WTC11 (cell line): ENCODE data around the gene DDI2. TPM values are rescaled to one million over a fixed set of nuclear protein-coding genes. Genes with fewer than 3 reads are reported as not detected.

Source experiments
- ATAC-seq: fragments of 200-7000 bp; cut with Tn5 transposase; 2 replicates; pipeline ENCODE4 v1.10.0; 2021; ENCODE audit warnings: mild to moderate bottlenecking, moderate library complexity
- CTCF ChIA-PET: fragments of 300-600 bp; sonication (Branson Sonifier 250); formaldehyde crosslinking; loops from one replicate; lab custom pipeline; 2021; ENCODE audit warnings: antibody characterized with exemption; lab: Charles Lee
- POLR2A ChIA-PET: fragments of 350-600 bp; sonication (Branson Sonifier 250); formaldehyde crosslinking; loops from one replicate; lab custom pipeline; 2021; ENCODE audit warnings: antibody characterized with exemption; lab: Charles Lee
- DNase-seq: peaks from one replicate; pipeline ENCODE4 v3.0.0; 2021; ENCODE audit warnings: low spot score
- H3K27ac Mint-ChIP-seq: 2 replicates; pipeline ENCODE4 v1.8.0; 2021; ENCODE audit warnings: mixed read lengths
- H3K27me3 Mint-ChIP-seq: 2 replicates; pipeline ENCODE4 v1.8.0; 2021; ENCODE audit warnings: low read depth, mild to moderate bottlenecking, moderate library complexity, mixed read lengths
- H3K36me3 Mint-ChIP-seq: 2 replicates; pipeline ENCODE4 v1.8.0; 2021; ENCODE audit warnings: mixed read lengths
- H3K4me1 Mint-ChIP-seq: 2 replicates; pipeline ENCODE4 v1.8.0; 2022; ENCODE audit warnings: mixed read lengths
- H3K4me3 Mint-ChIP-seq: 2 replicates; pipeline ENCODE4 v1.8.0; 2021; ENCODE audit warnings: mild to moderate bottlenecking, moderate library complexity, mixed read lengths
- H3K9me3 Mint-ChIP-seq: 2 replicates; pipeline ENCODE4 v1.8.0; 2021; ENCODE audit warnings: mixed read lengths
- CREB1 ChIP-seq: sonication (generic); formaldehyde crosslinking; IDR thresholded peaks from 2 replicates; pipeline ENCODE4 v1.8.0; 2023; ENCODE audit warnings: mild to moderate bottlenecking, missing genetic modification reagents
- CREM ChIP-seq: sonication (generic); formaldehyde crosslinking; IDR thresholded peaks from 2 replicates; pipeline ENCODE4 v1.8.1; 2022; ENCODE audit warnings: mild to moderate bottlenecking, missing genetic modification reagents, moderate library complexity
- IRF2 ChIP-seq: sonication (generic); formaldehyde crosslinking; IDR thresholded peaks from 2 replicates; pipeline ENCODE4 v1.8.0; 2022; ENCODE audit warnings: low read depth, missing genetic modification reagents, borderline replicate concordance
- SMAD3 ChIP-seq: sonication (generic); formaldehyde crosslinking; IDR thresholded peaks from 2 replicates; pipeline ENCODE4 v1.8.0; 2022; ENCODE audit warnings: missing genetic modification reagents, mild to moderate bottlenecking, borderline replicate concordance
- SOX15 ChIP-seq: fragments of 250-450 bp; sonication (Bioruptor Pico); IDR thresholded peaks from 2 replicates; pipeline ENCODE4 v1.9.0; 2021; ENCODE audit warnings: mild to moderate bottlenecking
- TEAD1 ChIP-seq: sonication (generic); formaldehyde crosslinking; IDR thresholded peaks from 2 replicates; pipeline ENCODE4 v1.8.0; 2022; ENCODE audit warnings: mild to moderate bottlenecking, missing genetic modification reagents
- TEAD4 ChIP-seq: sonication (generic); formaldehyde crosslinking; IDR thresholded peaks from 2 replicates; pipeline ENCODE4 v1.8.0; 2022; ENCODE audit warnings: mild to moderate bottlenecking, missing genetic modification reagents
- TP53 ChIP-seq: sonication (generic); formaldehyde crosslinking; IDR thresholded peaks from 2 replicates; pipeline ENCODE4 v1.8.1; 2023; ENCODE audit warnings: mild to moderate bottlenecking, missing genetic modification reagents
- ZNF121 ChIP-seq: sonication (generic); formaldehyde crosslinking; IDR thresholded peaks from 2 replicates; pipeline ENCODE4 v1.8.0; 2023; ENCODE audit warnings: missing genetic modification reagents
- ZNF416 ChIP-seq: fragments of 250-450 bp; sonication (Bioruptor Pico); IDR thresholded peaks from 2 replicates; pipeline ENCODE4 v1.9.0; 2021; ENCODE audit warnings: mild to moderate bottlenecking, inconsistent platforms
- total RNA-seq: library from RNA; stranded (reverse); gene quantifications from 3 replicates; pipeline ENCODE4 v1.2.3, GENCODE V29; 2021
- TF ChIP-seq, protein P1 (sequence below): sonication (generic); formaldehyde crosslinking; IDR thresholded peaks from 2 replicates; pipeline ENCODE4 v1.8.1; 2023; ENCODE audit warnings: mild to moderate bottlenecking, missing genetic modification reagents, moderate library complexity
- TF ChIP-seq, protein P2 (sequence below): sonication (generic); formaldehyde crosslinking; IDR thresholded peaks from 2 replicates; pipeline ENCODE4 v1.8.1; 2022; ENCODE audit warnings: missing genetic modification reagents, borderline replicate concordance
- TF ChIP-seq, protein P3 (sequence below): sonication (generic); formaldehyde crosslinking; IDR thresholded peaks from 2 replicates; pipeline ENCODE4 v1.8.1; 2023; ENCODE audit warnings: mild to moderate bottlenecking, missing genetic modification reagents
- TF ChIP-seq, protein P4 (sequence below): sonication (generic); formaldehyde crosslinking; IDR thresholded peaks from 2 replicates; pipeline ENCODE4 v1.8.1; 2022; ENCODE audit warnings: low read depth, mild to moderate bottlenecking, moderate library complexity, missing genetic modification reagents, borderline replicate concordance
- TF ChIP-seq, protein P5 (sequence below): sonication (generic); formaldehyde crosslinking; IDR thresholded peaks from 2 replicates; pipeline ENCODE4 v1.8.1; 2022; ENCODE audit warnings: low read depth, missing genetic modification reagents, borderline replicate concordance
- TF ChIP-seq, protein P6 (sequence below): fragments of 250-450 bp; sonication (Bioruptor Pico); IDR thresholded peaks from 2 replicates; pipeline ENCODE4 v1.8.0; 2021; ENCODE audit warnings: mild to moderate bottlenecking
- TF ChIP-seq, protein P7 (sequence below): sonication (generic); formaldehyde crosslinking; IDR thresholded peaks from 2 replicates; pipeline ENCODE4 v1.8.0; 2022; ENCODE audit warnings: mild to moderate bottlenecking, missing genetic modification reagents

The DDI2 gene
- total RNA-seq, 1 experiment from 2014 or later: 34.2 TPM

DNA sequence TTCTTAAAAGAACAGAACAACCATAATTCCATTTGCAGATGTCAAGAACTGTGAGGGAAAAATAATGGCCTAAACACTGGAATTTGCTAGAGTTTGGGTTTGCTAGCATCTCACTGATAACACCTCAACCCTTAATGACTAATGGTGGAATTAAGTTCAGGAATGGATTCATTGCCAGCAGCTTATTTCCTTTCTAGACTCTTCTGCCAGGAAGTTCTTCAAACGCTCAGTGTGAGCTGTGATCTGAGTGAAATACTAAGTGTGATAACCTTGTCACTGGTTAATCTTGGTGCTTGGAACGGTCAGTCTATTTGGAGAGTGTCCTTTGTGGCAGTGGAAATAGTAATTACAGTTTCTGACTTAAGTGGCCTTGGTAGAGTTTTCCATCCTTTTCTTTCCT is 45.2 kb downstream of the DDI2 start:
- Mint-ChIP-seq H3K4me1 (peaks cover 13% of the 10 kb centered on the region), H3K4me3 (no peak overlapping the region), H3K27me3 (no peaks in the 10 kb centered on the region), H3K36me3 (peaks cover 33% of the 10 kb centered on the region), H3K27ac (no peak overlapping the region; the same call in 1 of the 2 replicates), H3K9me3 (no peaks in the 10 kb centered on the region)
- no peak for ATAC-seq
- TF ChIP-seq, protein P1, sequence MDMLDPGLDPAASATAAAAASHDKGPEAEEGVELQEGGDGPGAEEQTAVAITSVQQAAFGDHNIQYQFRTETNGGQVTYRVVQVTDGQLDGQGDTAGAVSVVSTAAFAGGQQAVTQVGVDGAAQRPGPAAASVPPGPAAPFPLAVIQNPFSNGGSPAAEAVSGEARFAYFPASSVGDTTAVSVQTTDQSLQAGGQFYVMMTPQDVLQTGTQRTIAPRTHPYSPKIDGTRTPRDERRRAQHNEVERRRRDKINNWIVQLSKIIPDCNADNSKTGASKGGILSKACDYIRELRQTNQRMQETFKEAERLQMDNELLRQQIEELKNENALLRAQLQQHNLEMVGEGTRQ (CRISPR knock-in tag): no peak
- TF ChIP-seq, protein P2, sequence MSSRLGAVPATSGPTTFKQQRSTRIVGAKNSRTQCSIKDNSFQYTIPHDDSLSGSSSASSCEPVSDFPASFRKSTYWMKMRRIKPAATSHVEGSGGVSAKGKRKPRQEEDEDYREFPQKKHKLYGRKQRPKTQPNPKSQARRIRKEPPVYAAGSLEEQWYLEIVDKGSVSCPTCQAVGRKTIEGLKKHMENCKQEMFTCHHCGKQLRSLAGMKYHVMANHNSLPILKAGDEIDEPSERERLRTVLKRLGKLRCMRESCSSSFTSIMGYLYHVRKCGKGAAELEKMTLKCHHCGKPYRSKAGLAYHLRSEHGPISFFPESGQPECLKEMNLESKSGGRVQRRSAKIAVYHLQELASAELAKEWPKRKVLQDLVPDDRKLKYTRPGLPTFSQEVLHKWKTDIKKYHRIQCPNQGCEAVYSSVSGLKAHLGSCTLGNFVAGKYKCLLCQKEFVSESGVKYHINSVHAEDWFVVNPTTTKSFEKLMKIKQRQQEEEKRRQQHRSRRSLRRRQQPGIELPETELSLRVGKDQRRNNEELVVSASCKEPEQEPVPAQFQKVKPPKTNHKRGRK (CRISPR knock-in tag): no peak
- TF ChIP-seq TEAD4 (CRISPR knock-in tag) (no peak), ZNF416 (no peak), TP53 (CRISPR knock-in tag) (no peak), TEAD1 (no peak), SMAD3 (no peak), CREB1 (no peak)
- TF ChIP-seq, protein P3, sequence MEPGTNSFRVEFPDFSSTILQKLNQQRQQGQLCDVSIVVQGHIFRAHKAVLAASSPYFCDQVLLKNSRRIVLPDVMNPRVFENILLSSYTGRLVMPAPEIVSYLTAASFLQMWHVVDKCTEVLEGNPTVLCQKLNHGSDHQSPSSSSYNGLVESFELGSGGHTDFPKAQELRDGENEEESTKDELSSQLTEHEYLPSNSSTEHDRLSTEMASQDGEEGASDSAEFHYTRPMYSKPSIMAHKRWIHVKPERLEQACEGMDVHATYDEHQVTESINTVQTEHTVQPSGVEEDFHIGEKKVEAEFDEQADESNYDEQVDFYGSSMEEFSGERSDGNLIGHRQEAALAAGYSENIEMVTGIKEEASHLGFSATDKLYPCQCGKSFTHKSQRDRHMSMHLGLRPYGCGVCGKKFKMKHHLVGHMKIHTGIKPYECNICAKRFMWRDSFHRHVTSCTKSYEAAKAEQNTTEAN (CRISPR knock-in tag): no peak
- TF ChIP-seq, protein P4, sequence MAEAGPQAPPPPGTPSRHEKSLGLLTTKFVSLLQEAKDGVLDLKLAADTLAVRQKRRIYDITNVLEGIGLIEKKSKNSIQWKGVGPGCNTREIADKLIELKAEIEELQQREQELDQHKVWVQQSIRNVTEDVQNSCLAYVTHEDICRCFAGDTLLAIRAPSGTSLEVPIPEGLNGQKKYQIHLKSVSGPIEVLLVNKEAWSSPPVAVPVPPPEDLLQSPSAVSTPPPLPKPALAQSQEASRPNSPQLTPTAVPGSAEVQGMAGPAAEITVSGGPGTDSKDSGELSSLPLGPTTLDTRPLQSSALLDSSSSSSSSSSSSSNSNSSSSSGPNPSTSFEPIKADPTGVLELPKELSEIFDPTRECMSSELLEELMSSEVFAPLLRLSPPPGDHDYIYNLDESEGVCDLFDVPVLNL (CRISPR knock-in tag): no peak
- TF ChIP-seq, protein P5, sequence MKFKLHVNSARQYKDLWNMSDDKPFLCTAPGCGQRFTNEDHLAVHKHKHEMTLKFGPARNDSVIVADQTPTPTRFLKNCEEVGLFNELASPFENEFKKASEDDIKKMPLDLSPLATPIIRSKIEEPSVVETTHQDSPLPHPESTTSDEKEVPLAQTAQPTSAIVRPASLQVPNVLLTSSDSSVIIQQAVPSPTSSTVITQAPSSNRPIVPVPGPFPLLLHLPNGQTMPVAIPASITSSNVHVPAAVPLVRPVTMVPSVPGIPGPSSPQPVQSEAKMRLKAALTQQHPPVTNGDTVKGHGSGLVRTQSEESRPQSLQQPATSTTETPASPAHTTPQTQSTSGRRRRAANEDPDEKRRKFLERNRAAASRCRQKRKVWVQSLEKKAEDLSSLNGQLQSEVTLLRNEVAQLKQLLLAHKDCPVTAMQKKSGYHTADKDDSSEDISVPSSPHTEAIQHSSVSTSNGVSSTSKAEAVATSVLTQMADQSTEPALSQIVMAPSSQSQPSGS (CRISPR knock-in tag): no peak
- POLR2A ChIA-PET: no interaction called here
- no peak for DNase-seq
- CTCF ChIA-PET: no interaction called here

DNA sequence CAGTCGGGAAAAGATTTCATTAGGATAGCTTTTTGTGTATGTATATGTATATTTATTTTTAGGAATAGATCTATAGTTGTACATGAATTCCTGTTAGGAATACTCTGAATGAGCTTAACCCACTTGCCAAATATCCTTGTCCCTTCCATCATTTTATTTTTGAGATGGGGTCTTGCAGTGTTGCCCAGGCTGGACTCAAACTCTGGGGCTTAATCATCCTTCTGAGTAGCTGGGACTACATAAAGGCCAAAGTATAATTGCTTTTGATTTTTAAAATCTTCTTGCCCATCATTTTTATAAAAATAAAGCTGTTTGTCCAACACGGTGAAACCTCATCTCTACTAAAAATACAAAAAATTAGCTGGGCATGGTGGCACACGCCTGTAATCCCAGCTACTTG is 46.7 kb downstream of the DDI2 start:
- H3K4me1 Mint-ChIP-seq: peaks cover 26% of the 10 kb centered on the region
- H3K27me3 Mint-ChIP-seq: no peaks in the 10 kb centered on the region
- H3K4me3 Mint-ChIP-seq: no peak overlapping the region
- ATAC-seq: no peak
- H3K9me3 Mint-ChIP-seq: no peaks in the 10 kb centered on the region
- ChIA-PET CTCF (interaction anchor here (0.6 to 3.7 kb wide), 2 partner anchors 78 to 92 kb away, joined by 3 to 20 read pairs; partner anchors contain the start of gene TMEM82), POLR2A (interaction anchor here (0.7 kb wide), 1 partner anchor 354 kb away, joined by 9 read pairs; the partner anchor contains the start of gene HSPB7)
- H3K36me3 Mint-ChIP-seq: peaks cover 33% of the 10 kb centered on the region
- TF ChIP-seq CREM (CRISPR knock-in tag) (no peak), IRF2 (CRISPR knock-in tag) (no peak), SOX15 (no peak), ZNF121 (CRISPR knock-in tag) (peak; percentile 41; the same call in 1 of the 2 replicates)
- TF ChIP-seq, protein P6, sequence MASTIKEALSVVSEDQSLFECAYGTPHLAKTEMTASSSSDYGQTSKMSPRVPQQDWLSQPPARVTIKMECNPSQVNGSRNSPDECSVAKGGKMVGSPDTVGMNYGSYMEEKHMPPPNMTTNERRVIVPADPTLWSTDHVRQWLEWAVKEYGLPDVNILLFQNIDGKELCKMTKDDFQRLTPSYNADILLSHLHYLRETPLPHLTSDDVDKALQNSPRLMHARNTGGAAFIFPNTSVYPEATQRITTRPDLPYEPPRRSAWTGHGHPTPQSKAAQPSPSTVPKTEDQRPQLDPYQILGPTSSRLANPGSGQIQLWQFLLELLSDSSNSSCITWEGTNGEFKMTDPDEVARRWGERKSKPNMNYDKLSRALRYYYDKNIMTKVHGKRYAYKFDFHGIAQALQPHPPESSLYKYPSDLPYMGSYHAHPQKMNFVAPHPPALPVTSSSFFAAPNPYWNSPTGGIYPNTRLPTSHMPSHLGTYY (CRISPR knock-in tag): no peak
- TF ChIP-seq, protein P7, sequence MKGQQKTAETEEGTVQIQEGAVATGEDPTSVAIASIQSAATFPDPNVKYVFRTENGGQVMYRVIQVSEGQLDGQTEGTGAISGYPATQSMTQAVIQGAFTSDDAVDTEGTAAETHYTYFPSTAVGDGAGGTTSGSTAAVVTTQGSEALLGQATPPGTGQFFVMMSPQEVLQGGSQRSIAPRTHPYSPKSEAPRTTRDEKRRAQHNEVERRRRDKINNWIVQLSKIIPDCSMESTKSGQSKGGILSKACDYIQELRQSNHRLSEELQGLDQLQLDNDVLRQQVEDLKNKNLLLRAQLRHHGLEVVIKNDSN: no peak
- TF ChIP-seq, all 79 proteins: peak for 1
- no peak overlapping the region for H3K27ac Mint-ChIP-seq
- no peak for DNase-seq
